Ascending aorta (tissue), 2 donors: ENCODE results near the gene SRRM5. TPM values are rescaled to one million over a fixed set of nuclear protein-coding genes. Genes with fewer than 3 reads are reported as not detected.
"Not testable (repeated sequence)": the region's sequence is repeated elsewhere in the genome, so short reads cannot be mapped to it uniquely, and the experiment has no call there.

Source experiments
- DNase-seq, 2 donors: peaks; one replicate each; pipeline ENCODE4 v3.0.0-alpha.2; 2019; ENCODE audit warnings: low spot score in 2 of 2
- H3K27ac ChIP-seq, 2 donors: fragments of 200-600 bp; sonication (generic); one replicate each; pipeline ENCODE4 v1.5.1; 2016 to 2017; ENCODE audit warnings: mild to moderate bottlenecking in 1 of 2
- H3K27me3 ChIP-seq: fragments of 200-600 bp; sonication (generic); one replicate; pipeline ENCODE4 v1.5.1; 2017
- H3K36me3 ChIP-seq, 2 donors: fragments of 200-600 bp; sonication (generic); one replicate each; pipeline ENCODE4 v1.5.1; 2016
- H3K4me1 ChIP-seq, 2 donors: fragments of 200-600 bp; sonication (generic); one replicate each; pipeline ENCODE4 v1.5.1; 2016 to 2017; ENCODE audit warnings: mild to moderate bottlenecking in 1 of 2
- H3K4me3 ChIP-seq, 2 donors: fragments of 200-600 bp; sonication (generic); one replicate each; pipeline ENCODE4 v1.5.1; 2016 to 2017; ENCODE audit warnings: mild to moderate bottlenecking in 1 of 2
- H3K9me3 ChIP-seq, 2 donors: fragments of 200-600 bp; sonication (generic); one replicate each; pipeline ENCODE4 v1.5.1; 2016
- intact Hi-C: fragments of 100-400 bp; cut with DNase I; formaldehyde crosslinking; loops from one replicate; pipeline ENCODE4 v1.15.1; 2023
- total RNA-seq: library from RNA; depleted of rRNA; stranded (reverse); fragments of >200 nt; gene quantifications from one replicate; pipeline ENCODE4 v1.1.0, GENCODE V29; 2016
- TF ChIP-seq, protein P1 (sequence below), 3 experiments: fragments of 200-600 bp in 2 of 3; fragments of 450-650 bp in 1 of 3; sonication (generic) in 2 of 3; IDR thresholded peaks; one replicate each; pipeline ENCODE4 v1.5.1; 2016 to 2019; ENCODE audit warnings: antibody characterized with exemption in 3 of 3, mild to moderate bottlenecking in 1 of 3, moderate library complexity in 1 of 3

Gene SRRM5
- total RNA-seq, 1 donor from 2014 or later = 0.32 TPM

DNA sequence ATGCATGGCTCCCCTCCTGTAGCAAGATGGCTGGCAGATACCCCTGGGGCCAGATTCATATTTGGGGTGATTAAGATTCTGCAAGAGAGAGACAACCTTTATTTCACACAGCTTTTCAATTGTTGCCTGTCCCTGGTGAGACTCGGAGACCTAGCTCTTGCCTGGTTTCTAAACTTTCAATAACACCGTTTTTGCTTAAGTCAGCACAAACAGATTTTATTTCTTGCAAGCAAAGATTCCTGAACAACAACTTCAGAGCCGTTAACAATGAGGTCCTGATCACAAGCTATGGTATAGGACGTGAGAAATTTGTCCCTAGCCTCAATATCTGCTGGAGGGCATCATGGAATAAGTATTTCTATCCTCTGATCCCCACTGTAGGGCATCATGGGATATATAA, 30.6 kb downstream of the SRRM5 start:
- Histone ChIP-seq H3K4me1 (peaks cover 0 to 7% of the 10 kb centered on the region in 2 donors), H3K4me3 (no peak overlapping the region), H3K27me3 (no peaks in the 10 kb centered on the region), H3K36me3 (peaks cover 4 to 7% of the 10 kb centered on the region in 2 donors), H3K9me3 (peaks cover 0 to 5% of the 10 kb centered on the region in 2 donors), H3K27ac (no peak overlapping the region)
- DNase-seq = no peak
- TF ChIP-seq, protein P1, sequence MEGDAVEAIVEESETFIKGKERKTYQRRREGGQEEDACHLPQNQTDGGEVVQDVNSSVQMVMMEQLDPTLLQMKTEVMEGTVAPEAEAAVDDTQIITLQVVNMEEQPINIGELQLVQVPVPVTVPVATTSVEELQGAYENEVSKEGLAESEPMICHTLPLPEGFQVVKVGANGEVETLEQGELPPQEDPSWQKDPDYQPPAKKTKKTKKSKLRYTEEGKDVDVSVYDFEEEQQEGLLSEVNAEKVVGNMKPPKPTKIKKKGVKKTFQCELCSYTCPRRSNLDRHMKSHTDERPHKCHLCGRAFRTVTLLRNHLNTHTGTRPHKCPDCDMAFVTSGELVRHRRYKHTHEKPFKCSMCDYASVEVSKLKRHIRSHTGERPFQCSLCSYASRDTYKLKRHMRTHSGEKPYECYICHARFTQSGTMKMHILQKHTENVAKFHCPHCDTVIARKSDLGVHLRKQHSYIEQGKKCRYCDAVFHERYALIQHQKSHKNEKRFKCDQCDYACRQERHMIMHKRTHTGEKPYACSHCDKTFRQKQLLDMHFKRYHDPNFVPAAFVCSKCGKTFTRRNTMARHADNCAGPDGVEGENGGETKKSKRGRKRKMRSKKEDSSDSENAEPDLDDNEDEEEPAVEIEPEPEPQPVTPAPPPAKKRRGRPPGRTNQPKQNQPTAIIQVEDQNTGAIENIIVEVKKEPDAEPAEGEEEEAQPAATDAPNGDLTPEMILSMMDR (IDR thresholded peaks at IDR 0.05) = no peak
- intact Hi-C loops = no loop called here

DNA sequence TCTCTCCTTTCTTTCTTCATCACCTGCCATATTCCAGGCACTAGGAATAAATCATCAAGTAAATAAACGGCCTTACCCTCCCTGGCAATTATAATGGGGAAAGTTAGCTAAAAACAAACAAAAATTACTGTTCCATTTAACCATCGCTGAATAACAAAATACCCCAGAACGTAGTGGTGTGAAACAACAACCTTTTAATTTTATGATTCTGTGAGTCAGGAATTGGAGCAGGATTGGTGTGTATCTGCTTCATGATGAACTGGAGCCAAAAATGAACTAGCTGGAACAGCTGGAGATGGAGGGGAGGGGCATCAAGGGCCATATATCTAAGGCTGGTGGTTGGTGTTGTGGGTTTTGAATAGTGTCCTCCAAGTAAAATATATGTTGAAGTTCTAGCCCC, 31.4 kb downstream of the SRRM5 start:
- H3K27ac ChIP-seq = no peak overlapping the region
- no peak overlapping the region for H3K4me3 ChIP-seq
- H3K4me1 ChIP-seq = peaks cover 0 to 7% of the 10 kb centered on the region in 2 donors
- H3K36me3 ChIP-seq = peaks cover 6 to 12% of the 10 kb centered on the region in 2 donors
- TF ChIP-seq, protein P1 (IDR thresholded peaks at IDR 0.05) = no peak
- intact Hi-C loops = no loop called here
- H3K9me3 ChIP-seq = peaks cover 0 to 5% of the 10 kb centered on the region in 2 donors
- H3K27me3 ChIP-seq = no peaks in the 10 kb centered on the region
- no peak for DNase-seq

DNA sequence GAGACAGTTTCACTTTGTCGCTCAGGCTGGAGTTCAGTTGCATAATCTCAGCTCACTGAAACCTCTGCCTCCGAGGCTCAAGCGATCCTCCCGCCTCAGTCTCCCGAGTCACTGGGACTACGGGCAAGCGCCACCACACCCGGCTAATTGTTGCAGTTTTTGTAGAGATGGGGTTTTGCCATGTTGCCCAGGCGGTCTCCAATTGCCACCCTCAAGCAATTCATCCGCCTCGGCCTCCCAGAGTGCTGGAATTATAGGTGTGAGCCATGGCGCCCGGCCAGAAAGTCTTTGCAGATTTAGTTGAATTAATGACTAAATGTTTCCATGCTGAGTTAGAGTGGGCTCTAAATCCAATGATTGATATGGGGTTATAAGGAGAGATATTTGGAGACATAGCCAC, 32.3 kb downstream of the SRRM5 start:
- no peak overlapping the region for H3K27ac ChIP-seq
- H3K4me1 ChIP-seq = peaks cover 0 to 7% of the 10 kb centered on the region in 2 donors
- DNase-seq = no peak
- intact Hi-C loops = no loop called here
- H3K36me3 ChIP-seq = peaks cover 13 to 20% of the 10 kb centered on the region in 2 donors
- TF ChIP-seq, protein P1 (IDR thresholded peaks at IDR 0.05) = no peak
- H3K27me3 ChIP-seq = no peaks in the 10 kb centered on the region
- H3K9me3 ChIP-seq = peaks cover 0 to 5% of the 10 kb centered on the region in 2 donors
- no peak overlapping the region for H3K4me3 ChIP-seq

DNA sequence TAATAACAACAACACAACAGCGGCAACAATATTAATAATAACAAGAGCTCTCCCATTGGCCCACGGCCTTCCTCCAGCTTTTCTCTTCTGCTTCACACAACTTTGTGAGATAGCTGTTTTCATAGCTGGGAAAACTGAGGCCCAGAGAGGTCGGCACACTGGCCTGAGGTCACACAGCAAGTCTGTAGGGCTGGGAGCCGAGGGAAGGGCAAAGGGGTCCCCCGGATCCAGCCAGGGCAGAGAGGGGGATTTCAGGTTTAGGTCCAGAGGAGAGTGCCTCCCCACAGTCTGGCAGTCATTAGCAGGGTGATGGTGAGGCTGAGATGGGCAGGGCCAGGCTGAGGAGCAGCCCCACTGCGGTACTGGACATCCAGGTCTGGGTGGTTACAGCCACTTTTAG, 36.7 kb downstream of the SRRM5 start:
- Histone ChIP-seq H3K9me3 (peaks cover 0 to 5% of the 10 kb centered on the region in 2 donors), H3K36me3 (peaks cover 13 to 38% of the 10 kb centered on the region in 2 donors), H3K4me3 (no peak overlapping the region), H3K4me1 (no peaks in the 10 kb centered on the region), H3K27me3 (no peaks in the 10 kb centered on the region), H3K27ac (no peak overlapping the region)
- TF ChIP-seq, protein P1 (IDR thresholded peaks at IDR 0.05) = no peak
- intact Hi-C loops = no loop called here
- no peak for DNase-seq

DNA sequence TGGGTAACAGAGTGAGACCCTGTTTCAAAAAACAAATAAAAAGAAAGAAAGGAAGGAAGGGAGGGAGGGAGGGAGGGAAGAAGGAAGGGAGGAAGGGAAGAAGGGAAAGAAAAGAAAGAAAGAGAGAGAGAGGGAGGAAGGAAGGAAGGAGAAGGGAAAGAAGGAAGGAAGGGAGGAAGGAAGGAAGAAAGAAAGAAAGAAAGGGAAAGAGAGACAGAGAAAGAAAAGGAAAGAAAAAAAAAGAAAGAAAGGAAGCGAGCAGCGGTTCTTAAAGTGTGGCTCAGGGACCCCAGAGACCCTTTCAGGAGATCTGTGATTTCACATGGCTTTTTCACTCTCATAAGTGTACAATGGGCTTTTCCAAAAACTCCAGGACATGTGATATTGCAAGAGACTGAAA, 37.6 kb downstream of the SRRM5 start:
- H3K27ac ChIP-seq = no peak overlapping the region
- no peak overlapping the region for H3K4me3 ChIP-seq
- intact Hi-C loops = no loop called here
- peaks cover 0 to 5% of the 10 kb centered on the region in 2 donors for H3K9me3 ChIP-seq
- no peaks in the 10 kb centered on the region for H3K4me1 ChIP-seq
- H3K27me3 ChIP-seq = no peaks in the 10 kb centered on the region
- TF ChIP-seq, protein P1 (IDR thresholded peaks at IDR 0.05) = no peak
- no peak for DNase-seq
- peaks cover 15 to 47% of the 10 kb centered on the region in 2 donors for H3K36me3 ChIP-seq

DNA sequence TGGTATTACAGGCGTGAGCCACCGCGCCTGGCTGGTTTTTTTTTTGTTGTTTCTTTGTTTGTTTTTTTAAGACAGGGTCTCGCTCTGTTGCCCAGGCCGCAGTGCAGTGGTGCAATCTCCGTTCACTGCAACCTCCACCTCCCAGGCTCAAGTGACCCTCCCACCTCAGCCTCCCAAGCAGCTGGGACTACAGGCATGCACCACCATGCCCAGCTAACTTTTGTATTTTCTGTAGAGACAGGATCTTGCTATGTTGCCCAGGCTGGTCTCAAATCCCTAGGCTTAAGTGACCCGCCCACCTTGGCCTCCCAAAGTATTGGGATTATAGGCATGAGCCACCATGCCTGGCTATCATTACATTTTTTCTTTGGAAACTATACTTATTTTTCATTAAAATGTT, 38.4 kb downstream of the SRRM5 start:
- H3K27me3 ChIP-seq, H3K9me3 ChIP-seq, H3K4me3 ChIP-seq, H3K27ac ChIP-seq, DNase-seq, H3K4me1 ChIP-seq: not testable (repeated sequence)
- peaks cover 21 to 53% of the 10 kb centered on the region in 2 donors for H3K36me3 ChIP-seq
- intact Hi-C loops = loop anchor here (5.0 to 10.0 kb wide), 2 partner anchors 93 to 205 kb away; no protein-coding TSS in a partner anchor
